ENCODE measurements around the gene PCDH17.

DNA sequence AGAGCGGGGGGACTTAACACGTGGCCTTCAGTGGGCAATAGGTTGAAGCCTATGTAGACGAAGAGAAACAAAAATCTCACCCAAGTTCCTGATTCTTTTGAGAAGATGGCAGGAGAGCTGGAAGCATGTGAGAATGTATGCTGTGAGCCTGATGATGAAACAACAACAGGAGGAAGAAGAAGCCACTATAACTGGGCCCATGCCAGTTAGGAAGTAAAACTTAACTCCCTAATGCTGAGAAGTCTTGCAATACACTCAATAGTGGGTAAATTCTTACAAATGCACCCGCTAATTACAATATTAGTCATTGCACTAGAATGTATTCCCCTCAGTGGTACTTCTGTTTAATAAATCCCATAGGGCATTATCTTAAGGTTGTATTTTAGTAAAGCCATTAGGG lies 9.1 kb downstream of the PCDH17 start:
- TF ChIP-seq, protein P1, sequence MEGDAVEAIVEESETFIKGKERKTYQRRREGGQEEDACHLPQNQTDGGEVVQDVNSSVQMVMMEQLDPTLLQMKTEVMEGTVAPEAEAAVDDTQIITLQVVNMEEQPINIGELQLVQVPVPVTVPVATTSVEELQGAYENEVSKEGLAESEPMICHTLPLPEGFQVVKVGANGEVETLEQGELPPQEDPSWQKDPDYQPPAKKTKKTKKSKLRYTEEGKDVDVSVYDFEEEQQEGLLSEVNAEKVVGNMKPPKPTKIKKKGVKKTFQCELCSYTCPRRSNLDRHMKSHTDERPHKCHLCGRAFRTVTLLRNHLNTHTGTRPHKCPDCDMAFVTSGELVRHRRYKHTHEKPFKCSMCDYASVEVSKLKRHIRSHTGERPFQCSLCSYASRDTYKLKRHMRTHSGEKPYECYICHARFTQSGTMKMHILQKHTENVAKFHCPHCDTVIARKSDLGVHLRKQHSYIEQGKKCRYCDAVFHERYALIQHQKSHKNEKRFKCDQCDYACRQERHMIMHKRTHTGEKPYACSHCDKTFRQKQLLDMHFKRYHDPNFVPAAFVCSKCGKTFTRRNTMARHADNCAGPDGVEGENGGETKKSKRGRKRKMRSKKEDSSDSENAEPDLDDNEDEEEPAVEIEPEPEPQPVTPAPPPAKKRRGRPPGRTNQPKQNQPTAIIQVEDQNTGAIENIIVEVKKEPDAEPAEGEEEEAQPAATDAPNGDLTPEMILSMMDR (IDR thresholded peaks at IDR 0.05): no peak
- TF ChIP-seq POLR2AphosphoS5 (IDR thresholded peaks at IDR 0.05): no peak
- no peak for TF ChIP-seq POLR2A (IDR thresholded peaks at IDR 0.05)
